GM21619 (cell line): ENCODE measurements around the gene POLG2.
A peak's percentile ranks its signal among the peaks of the same experiment; 100 is the strongest.
"Not testable (repeated sequence)": the region's sequence is repeated elsewhere in the genome, so short reads cannot be mapped to it uniquely, and the experiment has no call there.

Source experiments
- ATAC-seq: cut with Tn5 transposase; IDR thresholded peaks from one replicate; pipeline ENCODE4 v1.9.1; 2021; ENCODE audit not compliant: unreplicated experiment

POLG2 gene

DNA sequence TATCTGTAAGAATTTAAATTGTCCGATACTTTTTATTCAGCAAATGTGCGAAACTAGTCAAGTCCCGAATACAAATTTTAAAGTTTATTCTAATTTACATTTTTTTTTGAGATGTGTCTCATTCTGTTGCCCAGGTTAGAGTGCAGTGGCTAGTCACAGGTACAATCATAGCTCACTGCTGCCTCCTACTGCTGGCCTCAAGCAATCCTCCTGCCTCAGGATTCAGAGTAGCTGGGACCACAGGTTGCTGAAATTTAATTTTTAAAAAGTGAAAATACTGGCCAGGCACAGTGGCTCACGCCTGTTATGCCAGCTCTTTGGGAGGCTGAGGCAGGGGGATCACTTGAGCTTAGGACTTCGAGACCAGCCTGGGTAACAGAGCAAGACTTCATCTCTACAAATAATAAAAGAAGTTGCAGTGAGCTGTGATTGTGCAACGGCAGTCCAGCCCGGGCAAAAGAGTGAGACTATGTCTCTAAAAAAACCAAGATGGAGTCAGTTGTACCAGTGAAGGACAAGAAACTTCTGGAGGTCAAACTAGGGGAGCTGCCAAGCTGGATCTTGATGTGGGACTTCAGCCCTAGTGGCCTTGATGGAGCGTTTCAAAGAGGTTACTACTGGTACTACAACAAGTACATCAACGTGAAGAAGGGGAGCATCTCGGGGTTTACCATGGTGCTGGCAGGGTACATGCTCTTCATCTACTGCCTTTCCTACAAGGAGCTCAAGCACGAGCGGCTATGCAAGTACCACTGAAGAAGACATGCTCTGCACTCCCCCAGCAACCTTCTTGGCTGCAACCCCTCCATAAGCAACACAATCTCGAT, 5.6 kb downstream of the POLG2 start:
- ATAC-seq: no peak

DNA sequence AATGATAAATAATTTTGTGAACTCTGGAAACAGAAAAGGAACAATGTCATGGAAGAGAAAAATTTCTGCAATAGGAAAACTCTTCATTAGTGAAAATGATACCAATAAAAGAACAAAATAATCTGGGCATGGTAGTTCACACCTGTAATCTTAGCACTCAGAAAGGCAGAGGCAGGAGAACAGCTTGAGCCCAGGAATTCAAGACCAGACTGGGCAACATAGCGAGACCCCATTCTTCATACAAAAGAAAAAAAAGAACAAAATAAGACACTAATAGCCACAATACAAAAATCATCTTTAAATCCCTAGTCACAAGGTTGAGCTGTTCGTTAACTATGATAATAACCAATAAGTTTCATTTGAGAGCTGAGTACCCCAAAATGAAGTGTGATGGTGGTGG, 8.6 kb downstream of the POLG2 start:
- ATAC-seq: no peak

DNA sequence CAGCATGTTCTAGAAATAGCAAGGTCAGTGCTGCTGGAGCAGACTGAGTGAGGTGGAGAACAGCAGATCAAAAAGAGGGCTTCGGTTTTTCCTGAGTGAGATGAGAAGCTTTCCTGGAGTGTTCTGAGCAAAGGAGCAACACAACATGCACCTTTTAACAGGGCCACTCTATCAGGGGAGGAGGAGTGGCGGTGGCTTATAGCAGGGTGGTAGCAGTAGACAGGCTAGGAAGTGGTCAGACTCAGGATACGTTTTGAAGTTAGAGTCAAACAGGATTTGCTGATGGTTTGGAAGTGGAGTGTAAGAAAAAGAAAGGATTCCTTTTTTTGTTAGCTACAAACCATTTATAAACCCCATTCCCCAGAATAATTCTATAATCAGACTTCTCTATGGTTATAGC, 12.5 kb downstream of the POLG2 start:
- no peak for ATAC-seq

DNA sequence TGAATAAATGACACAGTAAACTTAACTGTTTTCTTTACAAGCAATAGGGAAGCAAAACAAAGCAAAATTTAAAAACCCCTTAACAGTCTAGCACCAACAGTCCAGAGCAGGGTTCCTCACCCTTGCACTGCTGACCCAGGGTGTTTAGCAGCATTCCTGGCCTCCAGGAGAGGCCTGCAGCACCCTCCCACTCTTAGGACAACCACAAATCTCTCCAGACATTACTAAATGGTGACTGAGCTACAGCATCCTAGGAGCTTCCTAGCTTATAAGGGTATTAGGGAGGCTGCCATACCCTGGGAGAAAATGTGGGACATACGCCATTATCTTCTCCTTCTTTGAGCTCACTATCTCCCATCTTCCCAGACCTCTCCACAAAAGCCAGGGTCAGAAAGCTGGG, 15.9 kb downstream of the POLG2 start:
- no peak for ATAC-seq

DNA sequence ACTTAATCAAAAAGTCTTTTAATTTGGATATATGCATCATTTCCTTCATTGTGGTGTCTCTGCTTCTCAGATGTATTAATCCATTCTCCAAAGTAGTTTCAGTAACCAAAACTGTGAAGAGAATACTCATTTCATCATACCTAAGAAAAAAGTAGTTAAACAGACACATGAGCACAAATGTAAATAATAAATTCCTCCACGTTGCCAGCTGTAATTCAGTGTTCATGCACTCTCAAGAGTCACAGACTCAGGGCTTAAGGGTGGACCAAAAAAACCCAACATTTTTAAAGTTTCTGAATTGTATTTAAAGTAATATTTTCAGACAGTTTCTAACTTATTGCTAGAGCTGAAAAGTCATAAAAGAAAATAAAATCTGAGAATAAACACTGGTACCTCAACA, 19.0 kb downstream of the POLG2 start:
- no peak for ATAC-seq

DNA sequence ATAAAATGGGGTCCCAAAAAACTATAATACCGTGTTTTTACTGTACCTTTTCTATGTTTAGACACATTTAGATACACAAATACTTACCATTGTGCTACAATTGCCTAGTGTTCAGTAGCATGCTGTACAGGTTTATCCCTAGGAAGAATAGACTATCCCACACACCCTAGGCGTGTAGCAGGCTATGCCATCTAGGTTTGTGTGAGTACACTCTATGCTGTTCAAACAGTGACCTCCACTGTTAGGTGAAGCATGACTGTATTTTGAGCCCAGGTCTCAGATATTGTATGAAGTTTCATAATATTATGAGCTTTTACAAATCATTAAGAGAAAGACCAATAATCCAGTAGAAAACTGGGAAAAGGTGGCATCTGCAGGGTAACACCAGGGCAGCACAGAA, 24.3 kb downstream of the POLG2 start:
- no peak for ATAC-seq

DNA sequence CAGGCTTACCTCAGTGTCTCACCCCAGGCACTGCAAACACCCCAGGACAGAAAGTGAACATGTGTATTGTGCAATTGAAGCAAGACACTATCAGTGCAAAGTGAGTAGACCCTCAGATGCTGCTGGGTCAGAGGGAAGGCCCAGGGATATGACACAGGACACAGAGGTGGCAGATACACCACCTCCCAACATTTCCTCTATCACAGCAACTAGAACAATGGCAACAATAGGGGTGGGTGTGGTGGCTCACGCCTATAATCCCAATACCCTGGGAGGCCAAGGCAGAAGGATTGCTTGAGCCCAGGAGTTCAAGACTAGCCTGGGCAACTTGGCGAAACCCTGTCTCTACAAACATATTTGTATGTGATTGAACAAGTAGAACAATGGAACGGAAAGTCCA, 25.4 kb downstream of the POLG2 start:
- ATAC-seq: no peak

DNA sequence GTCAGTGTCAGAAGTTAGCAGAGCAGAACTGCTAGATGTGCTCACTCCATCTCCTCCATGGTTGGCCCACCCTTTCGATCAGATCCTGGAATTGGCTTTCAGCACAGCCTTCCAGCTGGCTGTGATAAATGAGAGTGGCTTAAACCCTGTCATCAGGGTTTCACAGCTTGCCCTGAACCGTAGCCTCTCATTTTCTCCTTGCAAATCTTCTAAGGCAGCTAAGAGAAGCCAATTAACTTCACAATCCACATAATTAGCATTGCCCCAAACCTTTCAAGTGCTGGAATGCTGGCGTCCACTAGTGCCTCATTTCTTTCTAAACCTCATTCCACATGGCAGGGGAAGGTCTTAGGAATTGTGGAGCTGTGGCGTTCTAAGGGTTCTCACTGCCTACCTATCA, 26.2 kb downstream of the POLG2 start:
- ATAC-seq: no peak

DNA sequence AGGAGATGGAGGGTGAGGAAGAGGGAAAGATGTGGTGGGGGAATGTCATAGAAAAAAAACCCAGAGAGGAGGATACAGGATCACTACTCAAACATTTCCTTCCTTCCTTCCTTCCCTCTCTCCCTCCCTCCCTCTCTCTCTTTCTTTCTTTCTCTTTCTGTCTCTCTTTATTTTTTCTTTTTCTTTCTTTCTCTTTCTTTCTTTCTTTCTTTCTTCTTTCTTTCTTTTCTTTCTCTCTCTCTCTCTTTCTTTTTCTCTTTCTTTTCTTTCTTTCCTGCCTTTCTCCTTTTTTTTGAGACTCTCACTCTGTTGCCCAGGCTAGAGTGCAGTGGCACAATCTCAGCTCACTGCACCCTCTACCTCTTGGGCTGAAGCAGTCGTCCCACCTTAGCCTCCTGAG, 30.0 kb downstream of the POLG2 start:
- ATAC-seq: not testable (repeated sequence)

DNA sequence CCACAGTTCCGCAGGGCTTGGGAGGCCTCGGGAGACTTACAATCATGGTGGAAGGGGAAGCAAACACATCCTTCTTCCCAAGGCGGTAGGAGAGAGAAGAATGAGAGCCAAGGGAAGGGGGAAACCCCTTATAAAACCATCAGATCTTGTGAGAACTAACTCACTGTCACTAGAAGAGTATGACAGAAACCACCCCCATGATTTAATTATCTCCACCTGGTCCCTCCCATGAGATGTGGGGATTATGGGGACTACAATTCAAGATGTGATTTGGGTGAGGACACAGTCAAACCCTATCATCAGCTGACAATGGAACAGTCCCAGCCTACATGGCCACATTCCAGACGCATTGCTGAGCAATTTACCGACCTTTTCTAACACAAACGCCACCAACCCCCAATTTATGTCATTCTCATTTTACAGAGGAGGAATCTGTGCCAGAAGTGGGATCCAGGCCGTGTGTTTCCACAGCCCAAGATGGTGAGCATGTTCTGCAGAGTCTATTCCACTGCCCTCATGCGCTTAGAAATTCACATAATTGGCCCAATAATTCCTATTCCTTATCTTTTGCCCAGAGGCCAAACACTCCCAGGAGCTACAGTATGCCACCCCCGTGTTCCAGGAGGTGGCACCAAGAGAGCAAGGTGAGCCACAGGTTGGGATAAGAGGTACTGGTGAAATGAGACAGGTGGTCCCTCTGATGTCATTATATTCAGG, 30.7 kb downstream of the POLG2 start:
- ATAC-seq: no peak

DNA sequence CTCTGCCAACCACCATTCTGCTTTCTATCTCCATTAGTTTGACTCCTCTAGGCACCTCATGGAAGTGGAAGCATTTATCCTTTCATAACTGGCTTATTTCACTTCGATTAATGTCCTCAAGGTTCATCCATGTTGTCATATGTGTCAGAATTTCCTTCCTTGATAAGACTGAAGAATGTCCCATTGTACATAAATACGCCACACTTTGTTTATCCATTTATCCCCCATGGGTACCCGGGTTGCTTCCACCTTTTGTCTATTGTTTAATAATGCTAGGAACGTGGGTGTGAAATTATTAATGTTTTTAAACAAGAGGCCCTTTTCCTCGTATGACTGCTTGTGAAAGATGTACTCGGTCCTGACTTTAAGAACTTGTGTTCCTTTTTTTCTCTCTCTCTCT, 35.1 kb downstream of the POLG2 start:
- no peak for ATAC-seq

DNA sequence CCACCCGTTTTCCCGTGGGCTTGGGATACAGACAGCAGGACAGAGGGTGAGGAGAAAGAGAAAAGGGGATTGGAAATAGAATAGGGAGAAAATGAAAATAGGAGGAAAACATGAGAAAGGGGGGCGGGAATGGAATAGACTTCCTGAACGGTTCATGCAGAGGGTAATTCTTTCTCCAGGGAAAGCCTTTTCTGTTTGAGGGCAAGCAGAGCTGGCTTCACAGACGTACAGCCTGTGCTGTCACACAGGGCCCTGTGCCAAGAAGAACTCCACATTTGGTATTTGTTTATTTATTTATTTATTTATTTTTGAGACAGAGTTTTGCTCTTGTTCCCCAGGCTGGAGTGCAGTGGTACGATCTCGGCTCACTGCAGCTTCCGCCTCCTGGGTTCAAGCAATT, 35.9 kb downstream of the POLG2 start:
- no peak for ATAC-seq

DNA sequence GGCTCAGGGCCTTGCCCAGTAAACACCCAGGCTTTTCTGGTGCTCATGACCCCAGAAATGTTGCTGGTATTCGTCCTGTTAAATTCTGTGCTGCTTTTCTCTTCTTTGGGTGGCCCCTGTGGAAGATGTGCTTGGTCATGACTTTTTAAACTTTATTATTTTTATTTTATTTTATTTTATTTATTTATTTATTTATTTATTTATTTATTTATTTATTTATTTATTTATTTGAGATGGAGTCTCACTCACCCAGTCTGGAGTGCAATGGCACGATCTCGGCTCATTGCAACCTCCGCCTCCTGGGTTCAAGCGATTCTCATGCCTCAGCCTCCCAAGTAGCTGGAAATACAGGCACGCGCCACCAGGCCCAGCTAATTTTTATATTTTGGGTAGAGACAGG, 37.0 kb downstream of the POLG2 start:
- ATAC-seq: not testable (repeated sequence)

DNA sequence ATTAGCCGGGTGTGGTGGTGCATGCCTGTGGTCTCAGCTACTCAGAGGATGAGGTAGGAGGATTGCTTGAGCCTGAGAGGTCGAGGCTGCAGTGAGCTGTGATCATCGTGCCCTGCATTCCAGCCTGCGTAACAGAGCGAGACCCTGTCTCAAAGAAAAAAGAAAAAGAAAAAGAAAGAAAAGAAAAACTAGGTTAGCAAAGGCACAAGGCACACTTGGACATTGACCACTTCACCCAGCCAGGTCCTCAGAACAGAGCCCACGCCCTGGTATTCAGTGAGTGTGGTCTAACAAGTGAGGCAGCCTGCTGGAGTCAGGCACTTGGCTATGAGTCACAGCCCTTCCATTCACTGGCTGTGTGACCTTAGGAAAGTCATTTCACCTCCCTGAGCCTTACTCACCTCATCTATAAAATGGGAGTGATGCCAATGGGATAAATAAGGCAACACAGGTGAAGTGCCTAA, 37.5 kb downstream of the POLG2 start:
- no peak for ATAC-seq

DNA sequence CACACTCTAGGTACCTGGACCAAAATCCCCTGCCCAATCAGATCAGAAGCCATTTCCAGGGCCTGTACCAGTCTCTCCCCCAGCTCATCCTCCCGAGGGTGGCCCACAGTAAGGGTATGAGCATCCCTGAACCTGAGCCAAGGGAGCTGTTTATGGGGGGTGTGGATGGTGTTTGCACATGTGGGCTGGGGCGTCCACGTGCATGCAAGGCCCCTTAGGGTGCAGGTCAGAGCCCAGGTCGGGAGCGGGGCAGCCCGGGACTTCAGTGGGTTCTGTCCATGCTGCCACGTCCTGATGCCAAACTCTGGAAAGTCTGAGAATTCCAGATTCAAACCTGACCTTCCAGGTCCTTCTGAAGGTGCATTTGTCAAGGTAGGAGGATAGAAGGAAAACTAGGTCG, 38.1 kb downstream of the POLG2 start:
- no peak for ATAC-seq

DNA sequence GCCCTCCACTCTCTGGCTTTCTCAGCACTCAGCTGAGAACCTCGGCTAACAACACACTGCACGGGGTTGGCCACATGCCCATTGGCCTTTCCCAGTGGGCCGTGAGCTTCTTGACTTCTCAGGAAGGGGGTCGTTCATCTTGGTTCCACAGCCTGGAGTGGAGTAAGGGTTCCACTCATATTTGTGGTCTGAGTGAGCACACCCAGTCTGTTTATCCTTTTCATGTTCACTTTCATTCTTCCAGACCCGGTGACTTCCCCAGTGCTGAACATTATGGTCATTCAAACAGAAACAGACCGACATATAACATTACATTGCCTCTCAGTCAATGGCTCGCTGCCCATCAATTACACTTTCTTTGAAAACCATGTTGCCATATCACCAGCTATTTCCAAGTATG, 39.7 kb downstream of the POLG2 start:
- no peak for ATAC-seq

DNA sequence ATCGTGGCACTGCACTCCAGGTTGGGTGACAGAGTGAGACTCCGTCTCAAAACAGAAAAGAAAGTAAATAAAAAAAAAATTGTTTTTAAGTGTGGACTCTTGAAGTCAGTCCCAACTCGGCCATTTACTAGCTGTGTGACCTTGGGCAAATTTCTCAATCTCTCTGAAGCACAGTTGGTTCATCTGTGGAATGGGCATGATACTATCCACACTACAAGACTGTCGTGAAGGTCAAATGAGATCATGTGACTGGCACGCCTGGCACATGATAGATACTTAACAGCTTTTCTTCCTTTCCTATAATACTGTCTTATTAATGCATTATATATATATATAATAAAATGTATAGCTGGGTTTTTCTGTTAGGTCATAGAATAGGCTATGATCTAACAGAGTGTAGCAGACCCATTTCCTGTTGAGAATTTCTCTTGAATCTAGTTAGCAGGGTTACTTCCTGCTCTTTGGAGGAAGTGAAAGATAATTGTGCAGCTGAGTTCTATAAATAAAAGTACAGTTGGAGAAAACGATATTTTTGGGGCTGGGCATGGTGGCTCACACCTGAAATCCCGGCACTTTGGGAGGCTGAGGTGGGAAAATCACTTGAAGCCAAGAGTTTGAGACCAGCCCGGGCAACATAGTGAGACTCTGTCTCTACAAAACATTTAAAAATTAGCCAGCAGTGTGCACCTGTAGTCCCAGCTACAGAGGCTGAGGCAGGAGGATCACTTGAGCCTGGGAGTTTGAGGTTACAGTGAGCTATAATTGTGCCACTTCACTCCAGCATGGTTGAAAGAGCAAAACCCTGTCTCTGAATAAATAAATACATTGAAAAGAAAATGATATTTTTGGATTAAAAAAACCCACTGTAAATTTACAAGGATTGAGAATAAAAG, 40.6 kb downstream of the POLG2 start:
- ATAC-seq: peak; percentile 53

DNA sequence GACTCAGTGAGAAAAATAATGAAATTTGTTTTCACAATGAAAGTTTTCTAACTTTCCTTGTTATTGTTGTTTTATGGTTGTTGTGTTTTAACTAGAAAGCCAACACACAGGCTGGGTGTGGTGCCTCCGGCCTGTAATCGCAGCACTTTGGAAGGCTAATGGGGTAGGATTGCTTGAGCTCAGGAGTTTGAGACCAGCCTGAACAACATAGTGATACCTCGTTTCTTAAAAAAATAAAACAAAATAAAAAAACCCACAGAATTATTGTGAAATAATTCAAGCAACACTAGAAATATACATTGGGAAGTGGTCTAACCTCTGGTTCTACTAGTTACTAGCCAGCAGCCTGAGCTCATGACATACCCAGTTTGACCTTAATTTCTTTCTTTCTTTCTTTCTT, 47.3 kb downstream of the POLG2 start:
- ATAC-seq: no peak

DNA sequence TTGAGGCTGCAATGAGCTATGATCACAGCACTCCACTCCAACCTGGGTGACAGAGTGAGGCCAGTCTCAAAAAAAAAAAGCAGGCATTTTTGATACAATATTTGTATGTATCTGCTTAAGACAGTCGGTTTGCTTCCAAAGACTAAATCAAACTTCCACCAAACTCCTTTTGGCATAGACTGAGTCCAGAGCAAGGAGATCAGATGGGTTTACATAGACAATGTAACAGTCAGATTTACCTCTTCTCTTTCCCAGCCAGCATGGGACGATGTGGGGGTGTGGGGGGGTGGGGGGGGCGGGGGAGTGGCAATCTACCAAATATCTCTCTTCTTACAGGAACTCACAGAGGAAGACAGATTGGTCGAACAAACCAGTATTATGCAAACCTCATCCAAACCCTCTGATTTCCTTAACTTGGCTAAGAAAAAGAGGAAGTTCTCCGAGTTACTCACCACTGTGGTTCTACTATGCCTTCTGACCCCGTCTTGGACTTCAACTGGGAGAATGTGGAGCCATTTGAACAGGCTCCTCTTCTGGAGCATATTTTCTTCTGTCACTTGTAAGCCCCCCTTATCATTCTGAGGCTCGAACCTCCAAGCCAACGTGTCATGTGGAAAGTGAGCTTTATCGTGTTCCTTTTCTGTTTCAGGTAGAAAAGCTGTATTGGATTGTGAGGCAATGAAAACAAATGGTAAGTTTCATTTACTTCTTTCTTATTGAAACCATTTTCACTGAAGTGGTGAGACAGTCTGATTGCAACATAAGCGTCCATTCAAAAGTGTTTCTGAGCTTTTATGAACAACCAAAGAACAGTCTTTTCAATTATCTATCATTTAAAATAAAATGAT, 48.0 kb downstream of the POLG2 start, which contains the start of gene MILR1:
MILR1 (plus strand) TSS at position 451 of the 848 bp plus-strand sequence; CDS start at position 505, 54 bp downstream.
- peak; percentile 81 for ATAC-seq

DNA sequence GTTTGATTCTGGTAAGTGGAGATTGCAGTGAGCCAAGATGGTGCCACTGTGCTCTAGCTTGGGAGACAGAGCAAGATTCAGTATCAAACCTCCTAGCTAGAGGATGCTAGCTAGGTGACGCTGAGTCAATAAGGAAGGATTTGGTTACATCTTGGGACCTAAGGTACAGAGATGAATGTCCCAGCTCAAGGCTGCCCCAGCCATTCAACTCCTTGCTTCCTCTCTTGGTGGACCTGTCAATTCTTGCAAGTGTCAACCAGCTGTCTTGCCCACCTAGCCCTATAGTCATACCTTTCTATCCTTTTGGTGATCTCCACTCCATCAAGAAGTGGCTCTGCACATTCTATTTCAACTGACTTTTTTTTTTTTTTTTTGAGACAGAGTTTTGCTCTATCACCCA, 49.3 kb downstream of the POLG2 start:
- no peak for ATAC-seq
